ENCODE measurements around the gene EVC2. TPM values are rescaled to one million over a fixed set of nuclear protein-coding genes. Genes with fewer than 3 reads are reported as not detected.

EVC2 gene
- total and polyA plus RNA-seq, 2 of the 4 experiments (the other 2 are of a cell fraction) = 2.7 to 5.9 TPM

DNA sequence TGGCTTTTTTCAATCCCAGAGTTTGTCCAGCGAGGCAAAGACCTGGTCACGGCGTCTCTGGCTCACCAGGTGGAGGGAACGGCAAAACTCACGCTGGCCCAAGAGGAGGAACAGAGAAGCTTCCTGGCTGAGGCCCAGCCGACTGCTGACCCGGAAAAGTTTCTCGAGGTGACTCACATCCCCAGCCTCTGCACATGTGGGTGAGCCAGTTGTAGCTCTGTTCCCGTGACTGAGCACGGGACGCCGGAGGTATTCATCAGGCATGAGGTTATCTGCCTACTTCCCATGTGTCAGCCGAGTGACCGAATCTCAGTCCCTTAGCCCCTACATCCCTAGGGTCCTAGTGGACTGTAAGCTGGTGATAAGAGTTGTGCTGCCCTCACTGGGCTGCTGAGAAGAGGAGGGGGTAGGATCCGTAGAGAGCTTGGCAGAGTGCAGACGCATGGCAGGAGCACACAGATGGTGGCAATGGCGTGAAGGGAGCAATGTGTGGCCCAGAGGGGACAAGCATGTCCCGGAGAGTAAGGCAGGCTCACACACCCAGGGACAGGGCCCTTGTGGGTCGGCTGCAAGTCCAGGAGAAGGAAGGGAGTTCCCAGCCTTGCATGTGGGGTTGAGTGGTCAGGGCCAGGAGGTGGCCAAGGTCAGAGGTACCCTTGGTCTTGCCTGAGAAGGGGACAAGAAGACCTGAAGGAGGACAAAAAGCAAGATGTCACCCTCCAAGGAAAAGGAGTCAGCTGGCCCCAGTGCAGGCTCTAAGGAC lies 45.6 kb upstream of the EVC2 start:
- intact Hi-C loops (cut with micrococcal nuclease) = no loop called here

More for the DNA sequence above, 45.6 kb upstream of the EVC2 start:
- H4K5ac ChIP-seq (ENCODE audit: low read depth, low read length) = peak overlapping the region; percentile 68
- H3K79me1 ChIP-seq (ENCODE audit: low read depth in 1 of 2, low read length in 2 of 2) = peaks cover 19 to 76% of the 10 kb centered on the region in 2 experiments
- ChIA-PET CTCF (interaction anchor here (0.6 to 1.5 kb wide), 2 partner anchors 16 to 33 kb away, joined by 6 read pairs; no protein-coding TSS in a partner anchor), POLR2A (ENCODE audit: unreplicated experiment) (no interaction called here)
- peak overlapping the region; percentile 94 for H2BK20ac ChIP-seq (ENCODE audit: low read depth, low read length)
- peak overlapping the region; percentile 97 for H3K4ac ChIP-seq (ENCODE audit: low read depth, low read length)
- peaks cover 64% of the 10 kb centered on the region for H3K36me3 ChIP-seq (ENCODE audit: control insufficient read depth, insufficient read depth, low read length)
- peak overlapping the region; percentile 62 for H3K27ac ChIP-seq (ENCODE audit: insufficient read depth, low read length)
- DNase-seq (peak; percentile 97), ATAC-seq (ENCODE audit: low read depth) (peak; percentile 39)
- 71% methylated on average over 4 of the region's 19 CpGs; no CpG with 5 or more reads in 1 of the 2 experiments for WGBS, 2 experiments (ENCODE audit: extremely low coverage in 2 of 2, insufficient read length in 1 of 2)
- peak overlapping the region; percentile 85; the same call in 2 of the 3 replicates for H2BK15ac ChIP-seq (ENCODE audit: low read depth, low read length)
- no peak overlapping the region for H3K4me2 ChIP-seq (ENCODE audit: low read depth, low read length)
- H3K56ac ChIP-seq (ENCODE audit: extremely low read depth, insufficient read depth, low read length) = no peak overlapping the region
- H3K27me3 ChIP-seq (ENCODE audit: control insufficient read depth, insufficient read depth, low read length) = no peaks in the 10 kb centered on the region
- H2BK120ac ChIP-seq (ENCODE audit: low read depth, low read length) = peak overlapping the region; percentile 95
- no peak overlapping the region for H3K9ac ChIP-seq (ENCODE audit: low read depth, low read length)
- peak overlapping the region; percentile 93 for H2BK5ac ChIP-seq (ENCODE audit: low read depth, low read length, poor library complexity, severe bottlenecking)
- peak overlapping the region; percentile 95 for H3K14ac ChIP-seq (replicated peaks; ENCODE audit: low read depth, low read length)
- dilution Hi-C loops (cut with HindIII; ENCODE audit: low sequenced_read_pairs, unreplicated experiment) (no loop called here), in situ Hi-C loops (cut with MboI; ENCODE audit: low sequenced_read_pairs) (no loop called here)
- no peaks in the 10 kb centered on the region for H3K9me3 ChIP-seq (ENCODE audit: control insufficient read depth, insufficient read depth, low read length)
- peak overlapping the region; percentile 97 for H4K91ac ChIP-seq (ENCODE audit: insufficient read depth, low read depth, low read length)
- H2AFZ ChIP-seq (replicated peaks; ENCODE audit: low read length, poor library complexity) = peak overlapping the region; percentile 1
- H4K8ac ChIP-seq (ENCODE audit: low read depth in 2 of 2, low read length in 2 of 2) = peak overlapping the region; percentile 45 to 90; a peak in 3 of 4 replicates
- peak overlapping the region; percentile 86 for H2AK5ac ChIP-seq (ENCODE audit: low read depth, low read length)
- peaks cover 50% of the 10 kb centered on the region for H3K4me1 ChIP-seq (ENCODE audit: control insufficient read depth, insufficient read depth, low read length)
- H4K20me1 ChIP-seq (ENCODE audit: insufficient read depth, low read length) = peaks cover 9% of the 10 kb centered on the region
- peak overlapping the region; percentile 95 for H3K23ac ChIP-seq (ENCODE audit: low read depth, low read length)
- TF ChIP-seq BHLHE40 (IDR thresholded peaks at IDR 0.05; ENCODE audit: low read depth, low read length) = peak; percentile 99
- 0 out of 2 replicates have a peak, but pooled peaks have one; percentile 2 for TF ChIP-seq RAD21 (IDR thresholded peaks at IDR 0.05; ENCODE audit: low read length)
- TF ChIP-seq RFX5 (IDR thresholded peaks at IDR 0.05; ENCODE audit: low read depth, low read length) = no peak
- TF ChIP-seq, protein P1, sequence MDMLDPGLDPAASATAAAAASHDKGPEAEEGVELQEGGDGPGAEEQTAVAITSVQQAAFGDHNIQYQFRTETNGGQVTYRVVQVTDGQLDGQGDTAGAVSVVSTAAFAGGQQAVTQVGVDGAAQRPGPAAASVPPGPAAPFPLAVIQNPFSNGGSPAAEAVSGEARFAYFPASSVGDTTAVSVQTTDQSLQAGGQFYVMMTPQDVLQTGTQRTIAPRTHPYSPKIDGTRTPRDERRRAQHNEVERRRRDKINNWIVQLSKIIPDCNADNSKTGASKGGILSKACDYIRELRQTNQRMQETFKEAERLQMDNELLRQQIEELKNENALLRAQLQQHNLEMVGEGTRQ (IDR thresholded peaks at IDR 0.05; ENCODE audit: low read depth, low read length) = peak; percentile 95
- peak; percentile 86 for TF ChIP-seq FOS (IDR thresholded peaks at IDR 0.05; ENCODE audit: low read depth, low read length)
- no peak for TF ChIP-seq RCOR1 (IDR thresholded peaks at IDR 0.05; ENCODE audit: insufficient replicate concordance, low read length)
- peak; percentile 77; the same call in 1 of the 2 replicates for TF ChIP-seq MXI1 (IDR thresholded peaks at IDR 0.05; ENCODE audit: borderline replicate concordance, low read depth, low read length)
- peak; percentile 31; the same call in 1 of the 2 replicates for TF ChIP-seq NFE2L2 (IDR thresholded peaks at IDR 0.05; ENCODE audit: low read depth, low read length)
- BruUV-seq (replicated peaks) = no TSS peak
- no peak overlapping the region for H3K4me3 ChIP-seq (ENCODE audit: insufficient read depth, low read depth, low read length)
- H2AK9ac ChIP-seq (replicated peaks; ENCODE audit: low read depth, low read length, poor library complexity) = peak overlapping the region; percentile 93
- H3K9me1 ChIP-seq (ENCODE audit: insufficient read depth, low read length) = peaks cover 47% of the 10 kb centered on the region
- peak overlapping the region; percentile 61 for H3K18ac ChIP-seq (ENCODE audit: low read depth, low read length)

All from IMR-90 (cell line).